HG02610 (cell line): ENCODE data around the gene ITPR2.

Experiments used
- ATAC-seq: cut with Tn5 transposase; IDR thresholded peaks from one replicate; pipeline ENCODE4 v1.9.1; 2021; ENCODE audit warnings: mild to moderate bottlenecking, moderate library complexity; ENCODE audit not compliant: unreplicated experiment

The ITPR2 gene

GRCh38 chr12:26428420-26428819, 404.6 kb downstream of the ITPR2 start:
- no peak for ATAC-seq

- ATAC-seq: no peak
Measured at GRCh38 chr12:26426652-26427051, 406.3 kb downstream of the ITPR2 start.

DNA sequence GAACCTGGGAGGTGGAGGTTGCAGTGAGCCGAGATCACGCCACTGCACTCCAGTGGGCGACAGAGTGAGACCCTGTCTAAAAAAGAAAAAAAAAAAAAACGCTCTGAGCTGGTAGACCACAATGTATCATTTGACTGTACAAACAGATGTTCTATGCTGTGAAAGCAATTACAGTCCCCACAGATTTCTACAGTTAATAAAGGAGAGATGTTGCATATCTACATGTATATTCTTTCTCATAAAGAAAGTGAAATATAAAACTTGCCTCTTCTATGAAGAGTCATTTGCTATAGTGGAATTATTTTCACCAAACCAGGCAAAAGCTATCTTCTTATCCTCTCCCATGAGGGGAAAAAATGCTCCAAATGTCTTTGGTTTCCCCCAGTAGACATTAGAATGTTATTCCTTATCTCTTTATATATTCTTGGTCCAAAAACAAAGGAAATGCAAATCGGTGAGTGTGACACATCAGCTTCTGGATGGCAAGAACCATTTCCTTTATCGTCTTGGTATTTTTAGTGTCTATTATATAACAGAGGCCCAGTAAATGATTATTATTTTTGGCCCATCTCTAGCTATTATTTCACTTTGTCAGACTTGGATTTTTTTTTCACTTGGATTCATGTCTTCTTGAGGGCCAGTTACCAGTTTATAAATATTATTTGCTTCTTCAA, 407.3 kb downstream of the ITPR2 start:
- ATAC-seq: peak; percentile 74

- ATAC-seq: peak; percentile 58
Measured at GRCh38 chr12:26422839-26423398, 410.1 kb downstream of the ITPR2 start.

DNA sequence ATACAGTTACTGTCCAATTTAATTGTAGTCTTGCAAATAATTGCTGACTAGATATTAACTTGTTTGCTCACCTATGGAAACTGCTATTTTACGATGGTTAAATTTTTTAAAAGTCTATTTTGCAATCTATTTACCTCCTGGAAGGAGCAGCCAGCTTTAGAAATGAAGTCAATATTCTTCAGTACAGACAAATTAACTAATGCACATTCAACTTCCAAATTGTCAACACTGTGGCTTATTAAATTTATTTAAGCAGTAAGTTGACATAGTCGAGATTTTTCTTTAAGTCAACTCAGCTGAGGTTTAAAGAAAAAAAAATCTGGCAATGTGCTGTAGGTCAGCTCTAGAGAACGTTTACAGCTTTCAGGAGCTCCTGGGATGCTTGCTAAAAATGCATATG, 416.4 kb downstream of the ITPR2 start:
- ATAC-seq: no peak

DNA sequence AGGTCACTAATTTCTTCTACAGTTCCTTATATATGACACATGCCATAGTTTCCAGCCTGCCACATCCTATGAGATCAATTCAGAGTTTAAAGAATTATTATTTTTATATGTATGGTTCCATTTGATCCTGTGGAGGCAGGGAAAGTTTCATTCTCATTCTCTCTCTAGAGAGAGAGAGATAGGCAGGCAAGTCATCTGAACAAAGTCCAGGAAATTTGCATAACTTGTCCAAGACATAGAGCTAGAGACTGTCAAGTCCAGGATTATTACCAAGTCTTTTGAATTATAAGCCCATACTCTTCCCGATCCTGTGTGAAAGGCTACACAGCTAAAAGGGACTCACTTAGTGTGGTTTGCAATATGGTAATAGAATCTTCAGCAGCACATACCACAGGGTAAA, 422.3 kb downstream of the ITPR2 start:
- ATAC-seq: no peak

DNA sequence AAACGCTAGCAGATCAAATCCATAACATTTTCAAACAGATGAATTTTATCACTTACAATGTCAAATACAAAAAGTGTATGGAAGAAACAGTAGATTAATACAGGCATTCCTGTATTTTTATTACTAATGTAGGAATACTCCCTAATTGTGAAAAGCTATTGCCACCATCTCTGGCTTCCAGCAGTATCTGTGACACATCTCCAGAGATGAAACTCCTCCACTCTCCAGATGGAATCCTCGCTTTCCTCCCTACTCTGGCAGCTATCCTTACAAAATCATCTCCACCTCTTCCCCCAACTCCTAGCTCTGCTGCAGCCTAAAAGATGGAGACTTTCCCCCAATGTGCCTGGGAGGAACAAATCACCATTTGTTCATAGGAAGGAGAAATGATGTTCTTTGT, 426.2 kb downstream of the ITPR2 start:
- ATAC-seq: no peak

DNA sequence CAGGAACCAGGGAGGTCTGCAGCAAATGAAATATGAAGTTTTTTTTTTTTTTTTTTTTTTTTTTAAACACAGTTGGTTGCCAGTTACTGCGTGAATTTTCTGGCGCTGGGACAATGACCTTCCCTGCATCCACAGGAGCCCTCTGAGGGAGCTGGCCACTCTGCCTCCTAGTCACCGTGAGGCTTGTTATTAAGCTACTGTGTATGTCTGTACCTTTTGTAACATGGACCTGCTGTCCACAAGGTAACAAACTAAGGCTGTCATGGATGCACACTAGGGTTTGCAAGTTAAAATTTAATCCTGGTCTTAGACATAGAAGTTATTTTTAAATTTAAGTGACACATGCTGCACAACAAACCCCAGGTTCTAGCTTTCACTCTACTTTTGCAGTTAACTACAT, 426.6 kb downstream of the ITPR2 start:
- ATAC-seq: no peak

DNA sequence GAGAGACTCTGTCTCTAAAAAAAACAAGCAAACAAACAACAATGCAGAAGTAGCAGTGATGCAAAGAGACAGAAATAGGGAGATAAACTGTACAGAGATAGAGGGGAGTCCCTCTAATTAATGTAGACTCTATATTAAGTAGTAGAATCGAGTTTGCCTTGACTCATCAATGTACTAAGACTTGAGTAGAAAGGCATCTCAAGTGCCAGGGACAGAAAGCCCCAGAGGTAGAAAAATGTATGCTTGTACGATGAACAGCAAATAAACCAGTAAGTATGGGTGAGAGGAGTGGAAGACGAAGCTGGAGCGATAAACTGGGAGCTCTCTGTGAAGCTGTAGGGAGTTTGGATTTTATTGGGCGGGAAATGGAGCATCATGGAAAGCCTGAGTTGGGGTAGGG, 429.4 kb downstream of the ITPR2 start:
- ATAC-seq: no peak

- no peak for ATAC-seq
Measured at GRCh38 chr12:26402648-26403047, 430.3 kb downstream of the ITPR2 start.

- no peak for ATAC-seq
Measured at GRCh38 chr12:26401874-26402273, 431.1 kb downstream of the ITPR2 start.

- ATAC-seq: no peak
Measured at GRCh38 chr12:26400627-26401026, 432.4 kb downstream of the ITPR2 start.

- no peak for ATAC-seq
Measured at GRCh38 chr12:26399381-26399780, 433.6 kb downstream of the ITPR2 start.

DNA sequence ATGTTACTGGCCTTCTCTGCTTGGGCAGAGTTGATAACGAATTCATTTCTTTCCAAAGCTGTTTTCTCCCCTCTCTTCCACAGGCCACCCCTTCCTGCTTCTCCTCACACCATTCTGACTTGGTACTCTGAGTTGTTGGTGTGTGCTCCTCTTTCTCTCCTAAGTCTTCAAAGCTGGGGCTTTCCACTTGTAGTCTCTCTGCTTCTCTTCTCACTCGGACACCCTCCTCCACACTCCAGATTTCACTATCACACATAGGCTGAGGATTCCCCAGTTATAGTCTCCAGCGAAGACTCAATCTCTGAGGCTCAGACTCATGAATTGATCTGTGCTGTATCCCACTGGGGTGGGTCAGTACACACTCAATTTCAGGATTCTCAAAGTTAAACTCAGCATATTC, 436.6 kb downstream of the ITPR2 start:
- peak; percentile 94 for ATAC-seq

DNA sequence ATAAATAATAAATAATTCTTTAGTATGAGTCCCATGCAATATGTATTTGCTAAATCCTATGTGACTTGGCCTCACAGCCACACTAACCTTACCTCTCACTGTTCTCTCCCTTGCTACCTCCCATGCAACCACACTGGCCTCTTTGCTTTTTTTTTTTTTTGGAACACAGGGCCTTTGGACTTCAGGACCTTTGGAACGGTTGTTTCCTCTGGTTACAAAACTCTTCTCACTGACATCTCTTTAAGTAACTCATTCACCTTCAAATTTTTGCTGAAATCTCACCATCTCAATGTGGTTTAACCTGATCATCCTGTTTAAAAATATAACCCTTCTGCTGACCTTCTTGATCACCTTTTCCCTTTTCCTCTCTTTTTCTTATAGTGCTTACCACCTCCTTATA, 443.7 kb downstream of the ITPR2 start:
- no peak for ATAC-seq

- no peak for ATAC-seq
Measured at GRCh38 chr12:26384536-26384935, 448.5 kb downstream of the ITPR2 start.

DNA sequence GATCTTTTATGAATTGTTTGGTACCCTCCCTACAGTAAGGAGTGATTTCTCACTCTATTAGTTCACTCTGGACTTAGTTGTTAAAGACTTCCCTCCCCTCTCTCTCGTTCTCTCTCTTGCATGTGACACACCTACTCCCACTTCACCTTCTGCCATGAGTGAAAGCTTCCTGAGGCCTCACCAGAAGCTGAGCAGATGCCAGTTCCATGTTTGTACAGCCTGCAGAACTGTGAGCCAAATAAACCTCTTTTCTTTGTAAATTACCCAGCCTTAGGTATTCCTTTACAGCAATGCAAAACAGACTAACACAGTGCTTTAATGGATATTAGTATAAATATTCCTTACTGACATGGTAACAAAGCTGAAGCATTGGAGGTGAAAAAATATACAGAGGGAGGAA, 450.0 kb downstream of the ITPR2 start:
- no peak for ATAC-seq

- ATAC-seq: no peak
Measured at GRCh38 chr12:26380897-26381296, 452.1 kb downstream of the ITPR2 start.

DNA sequence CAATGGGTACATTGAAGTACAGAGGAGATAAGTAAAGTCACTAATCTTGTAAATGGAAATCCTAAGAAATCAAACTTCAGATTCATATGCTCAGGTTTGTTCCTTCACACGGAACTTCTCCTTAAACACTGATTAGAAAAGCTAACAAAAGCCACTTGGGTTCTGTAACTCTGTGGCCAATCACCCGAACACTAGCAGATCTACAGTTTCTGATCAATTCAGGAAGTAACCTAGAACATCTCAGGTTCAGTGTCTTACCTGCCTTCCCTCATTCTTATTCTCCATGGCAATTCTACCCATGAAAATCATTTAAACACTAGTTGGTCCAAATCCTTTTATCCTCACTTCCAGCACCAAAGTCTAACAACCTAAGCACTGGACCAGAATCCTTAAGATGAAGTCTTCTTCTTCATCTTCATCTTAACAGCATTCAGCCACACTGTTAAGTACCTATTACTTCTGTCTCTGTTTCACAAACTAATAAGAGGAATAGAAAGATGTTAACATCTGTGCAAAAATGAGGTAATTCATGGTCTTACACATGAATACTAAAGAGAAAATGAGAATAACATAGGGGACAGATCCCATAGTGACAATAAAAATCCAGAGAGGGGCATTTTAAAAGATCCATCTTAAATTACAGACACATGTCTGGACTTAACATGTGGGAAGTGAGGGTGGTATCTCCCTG, 453.1 kb downstream of the ITPR2 start:
- no peak for ATAC-seq

GRCh38 chr12:26378711-26379110, 454.3 kb downstream of the ITPR2 start:
- no peak for ATAC-seq

DNA sequence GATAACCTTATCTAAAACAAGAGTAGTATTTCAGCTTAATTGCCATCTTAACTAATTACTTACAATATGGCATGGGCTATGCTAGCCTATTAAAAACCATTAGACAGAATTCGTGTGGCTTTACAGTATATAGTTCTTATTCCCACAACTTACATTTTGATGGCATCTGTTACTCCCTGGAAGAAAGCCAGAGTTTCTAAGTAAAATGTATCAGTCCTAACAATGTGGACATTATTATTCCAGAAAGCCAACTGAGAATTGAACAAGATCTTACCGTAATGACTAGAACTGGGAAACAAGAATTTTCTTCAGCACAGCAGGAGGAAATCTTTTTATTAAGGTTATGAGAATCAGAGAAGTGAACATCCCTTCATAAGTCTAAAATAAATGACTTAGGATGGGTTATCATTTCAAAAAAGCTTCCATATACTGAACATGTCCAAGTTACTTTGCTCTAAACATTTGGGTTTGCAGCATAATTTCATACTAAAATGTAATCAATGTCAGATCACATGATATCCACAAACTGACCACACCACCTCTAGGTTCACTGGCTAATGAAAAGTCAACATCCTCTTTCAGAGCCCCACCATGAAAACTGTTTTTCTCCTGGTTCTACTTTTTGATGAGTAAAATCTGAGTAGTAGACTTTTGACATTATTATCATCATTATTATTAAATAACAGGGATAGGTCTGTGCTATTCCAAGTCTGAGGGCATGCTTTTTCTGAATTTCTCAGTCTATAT, 457.9 kb downstream of the ITPR2 start:
- no peak for ATAC-seq
